Thymus (tissue), 11 donors: ENCODE results near the gene ZNF445. TPM values are rescaled to one million over a fixed set of nuclear protein-coding genes. Genes with fewer than 3 reads are reported as not detected.

Experiments
- DNase-seq, 9 donors: peaks; one replicate each; pipeline ENCODE4 v3.0.0-alpha.2; 2013; ENCODE audit warnings: low spot score in 9 of 9, low read depth in 6 of 9, missing footprints in 1 of 9
- H3K27ac ChIP-seq, 2 donors: one replicate each; pipeline ENCODE4 v1.5.1; 2013; ENCODE audit warnings: control low read depth in 1 of 2, low read depth in 1 of 2, low read length in 1 of 2, mild to moderate bottlenecking in 1 of 2, moderate library complexity in 1 of 2
- H3K27me3 ChIP-seq, 2 donors: one replicate each; pipeline ENCODE4 v1.5.1; 2013; ENCODE audit warnings: low read length in 1 of 2; ENCODE audit not compliant: control insufficient read depth in 2 of 2, insufficient read depth in 1 of 2
- H3K36me3 ChIP-seq, 2 donors: one replicate each; pipeline ENCODE4 v1.5.1; 2013; ENCODE audit warnings: low read length in 1 of 2, mild to moderate bottlenecking in 1 of 2, moderate library complexity in 1 of 2; ENCODE audit not compliant: control insufficient read depth in 2 of 2, insufficient read depth in 2 of 2
- H3K4me1 ChIP-seq, 2 donors: one replicate each; pipeline ENCODE4 v1.5.1; 2013; ENCODE audit warnings: low read length in 2 of 2; ENCODE audit not compliant: control insufficient read depth in 2 of 2, insufficient read depth in 2 of 2
- H3K4me3 ChIP-seq, 2 donors: one replicate each; pipeline ENCODE4 v1.5.1; 2013; ENCODE audit warnings: low read length in 2 of 2, control low read depth in 1 of 2, mild to moderate bottlenecking in 1 of 2
- H3K9me3 ChIP-seq, 2 donors: one replicate each; pipeline ENCODE4 v1.5.1; 2013; ENCODE audit warnings: low read length in 1 of 2, mild to moderate bottlenecking in 1 of 2; ENCODE audit not compliant: control insufficient read depth in 2 of 2, insufficient read depth in 1 of 2
- WGBS: extraction: QIAGEN DNeasy Blood & Tissue Kit; methylation state at CpG from one replicate; pipeline ENCODE4 v1.1.7; 2013; 5-methylcytosine and 5-hydroxymethylcytosine counted together
- polyA plus RNA-seq: library from polyadenylated mRNA; stranded (reverse); fragments of 200-250 nt; gene quantifications from one replicate; pipeline ENCODE4 v1.2.3, GENCODE V29; 2013
- total RNA-seq: library from RNA; stranded (reverse); fragments of 120-200 nt; gene quantifications from one replicate; pipeline ENCODE4 v1.2.4, GENCODE V29; 2013
- donor health status: healthy.

Gene ZNF445
- total and polyA plus RNA-seq, 2 donors, result 5.0 to 5.9 TPM

GRCh38 chr3:44436181-44436580 is 41.3 kb downstream of the ZNF445 start:
- no peaks in the 10 kb centered on the region for H3K36me3 ChIP-seq
- peaks cover 12 to 17% of the 10 kb centered on the region in 2 donors for H3K4me1 ChIP-seq
- no peak for DNase-seq
- 98% methylated on average over 1 of the region's 1 CpG for WGBS
- H3K4me3 ChIP-seq, result no peak overlapping the region
- no peaks in the 10 kb centered on the region for H3K27me3 ChIP-seq
- peaks cover 0 to 6% of the 10 kb centered on the region in 2 donors for H3K9me3 ChIP-seq
- H3K27ac ChIP-seq, result no peak overlapping the region

DNA sequence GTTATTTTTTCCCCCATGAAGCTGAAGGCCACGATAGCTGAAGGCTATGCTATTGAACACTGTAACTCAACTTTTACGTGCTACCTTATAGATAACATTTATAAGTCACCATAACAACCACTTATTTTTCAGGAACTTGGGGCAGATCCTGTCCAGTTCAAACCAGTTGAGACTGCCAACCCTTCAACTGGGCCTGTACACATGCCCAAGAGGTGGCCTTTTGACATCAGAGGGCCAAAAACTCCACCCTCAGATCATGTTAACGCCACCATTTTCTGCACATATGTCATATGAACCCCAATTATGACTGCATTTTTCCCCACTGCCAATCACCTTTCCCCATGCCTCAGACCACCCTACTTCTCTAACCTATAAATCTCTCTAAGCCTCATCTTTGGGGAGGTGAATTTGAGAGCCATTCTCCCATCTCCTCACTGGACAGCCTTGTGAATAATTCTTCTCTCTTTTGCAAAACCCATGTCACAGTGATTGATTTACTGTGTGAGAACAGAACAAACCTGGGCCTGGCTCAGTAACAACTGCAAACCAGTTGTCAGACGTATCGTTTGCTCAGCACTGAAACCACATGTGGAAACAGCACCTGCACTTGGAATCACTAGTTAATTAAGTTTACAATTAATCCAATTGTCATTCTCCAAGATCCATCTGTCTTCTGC is 42.5 kb downstream of the ZNF445 start:
- WGBS, result 92% methylated on average over 5 of the region's 5 CpGs
- Histone ChIP-seq H3K36me3 (no peaks in the 10 kb centered on the region), H3K27me3 (no peaks in the 10 kb centered on the region), H3K4me1 (peaks cover 7 to 11% of the 10 kb centered on the region in 2 donors), H3K9me3 (peaks cover 0 to 6% of the 10 kb centered on the region in 2 donors), H3K4me3 (no peak overlapping the region), H3K27ac (no peak overlapping the region)
- no peak for DNase-seq

GRCh38 chr3:44430466-44430865 is 47.0 kb downstream of the ZNF445 start:
- H3K36me3 ChIP-seq, result no peaks in the 10 kb centered on the region
- no peaks in the 10 kb centered on the region for H3K27me3 ChIP-seq
- DNase-seq, result no peak
- H3K9me3 ChIP-seq, result peaks cover 0 to 3% of the 10 kb centered on the region in 2 donors
- H3K27ac ChIP-seq, result no peak overlapping the region
- WGBS, result 93% methylated on average over 4 of the region's 4 CpGs
- no peak overlapping the region for H3K4me3 ChIP-seq
- no peaks in the 10 kb centered on the region for H3K4me1 ChIP-seq

GRCh38 chr3:44429459-44429858 is 48.0 kb downstream of the ZNF445 start:
- Histone ChIP-seq H3K27me3 (no peaks in the 10 kb centered on the region), H3K9me3 (peaks cover 0 to 3% of the 10 kb centered on the region in 2 donors), H3K36me3 (no peaks in the 10 kb centered on the region), H3K27ac (no peak overlapping the region), H3K4me3 (no peak overlapping the region), H3K4me1 (no peaks in the 10 kb centered on the region)
- no peak for DNase-seq
- WGBS, result 96% methylated on average over 6 of the region's 6 CpGs

GRCh38 chr3:44428910-44429309 is 48.6 kb downstream of the ZNF445 start:
- Histone ChIP-seq H3K36me3 (no peaks in the 10 kb centered on the region), H3K9me3 (peaks cover 0 to 3% of the 10 kb centered on the region in 2 donors), H3K4me3 (no peak overlapping the region), H3K4me1 (no peaks in the 10 kb centered on the region), H3K27ac (no peak overlapping the region), H3K27me3 (no peaks in the 10 kb centered on the region)
- WGBS, result 96% methylated on average over 7 of the region's 7 CpGs
- DNase-seq, result no peak

DNA sequence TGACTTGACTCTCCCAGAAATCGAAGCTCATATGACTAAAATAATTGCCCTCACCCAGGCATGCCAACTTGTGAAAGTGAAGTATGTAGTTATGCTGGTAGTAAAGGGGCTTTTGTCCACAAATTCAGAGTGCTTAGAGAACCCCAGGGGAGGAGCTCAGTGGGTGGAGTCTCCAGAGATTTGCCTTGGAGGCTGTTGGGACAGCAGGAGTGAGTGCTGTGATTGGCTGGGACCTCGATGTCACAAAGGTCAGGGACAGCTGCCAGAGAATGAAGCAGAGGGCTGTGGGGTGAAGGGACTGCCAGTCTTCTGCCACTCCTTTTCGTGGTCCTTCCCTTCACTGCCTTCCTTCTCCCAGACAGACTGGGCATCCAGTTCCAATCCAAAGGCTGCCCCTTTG is 49.8 kb downstream of the ZNF445 start:
- no peaks in the 10 kb centered on the region for H3K4me1 ChIP-seq
- no peaks in the 10 kb centered on the region for H3K27me3 ChIP-seq
- no peaks in the 10 kb centered on the region for H3K36me3 ChIP-seq
- DNase-seq, result no peak
- WGBS, result 95% methylated on average over 3 of the region's 3 CpGs
- no peaks in the 10 kb centered on the region for H3K9me3 ChIP-seq
- H3K27ac ChIP-seq, result no peak overlapping the region
- no peak overlapping the region for H3K4me3 ChIP-seq

- no peak overlapping the region for H3K4me3 ChIP-seq
- no peaks in the 10 kb centered on the region for H3K27me3 ChIP-seq
- no peak for DNase-seq
- WGBS, result 82% methylated on average over 3 of the region's 3 CpGs
- no peaks in the 10 kb centered on the region for H3K9me3 ChIP-seq
- H3K27ac ChIP-seq, result no peak overlapping the region
- H3K36me3 ChIP-seq, result no peaks in the 10 kb centered on the region
- no peaks in the 10 kb centered on the region for H3K4me1 ChIP-seq
Observed at GRCh38 chr3:44424758-44425157, 52.7 kb downstream of the ZNF445 start.

- H3K27ac ChIP-seq, result no peak overlapping the region
- no peaks in the 10 kb centered on the region for H3K27me3 ChIP-seq
- H3K4me3 ChIP-seq, result no peak overlapping the region
- H3K9me3 ChIP-seq, result no peaks in the 10 kb centered on the region
- no peak for DNase-seq
- WGBS, result 98% methylated on average over 6 of the region's 6 CpGs
- H3K4me1 ChIP-seq, result no peaks in the 10 kb centered on the region
- no peaks in the 10 kb centered on the region for H3K36me3 ChIP-seq
Observed at GRCh38 chr3:44421280-44421679, 56.2 kb downstream of the ZNF445 start.

GRCh38 chr3:44420676-44421075 is 56.8 kb downstream of the ZNF445 start:
- no peak overlapping the region for H3K27ac ChIP-seq
- no peak overlapping the region for H3K4me3 ChIP-seq
- no peaks in the 10 kb centered on the region for H3K27me3 ChIP-seq
- WGBS, result 97% methylated on average over 1 of the region's 1 CpG
- no peaks in the 10 kb centered on the region for H3K9me3 ChIP-seq
- no peaks in the 10 kb centered on the region for H3K4me1 ChIP-seq
- DNase-seq, result no peak
- no peaks in the 10 kb centered on the region for H3K36me3 ChIP-seq
